HepG2 (cell line): ENCODE results near the gene XIST. TPM values are rescaled to one million over a fixed set of nuclear protein-coding genes. Genes with fewer than 3 reads are reported as not detected.

Experiments used
- PAWR ChIP-seq: sonication (generic); formaldehyde crosslinking; IDR thresholded peaks from 2 replicates; pipeline ENCODE4 v1.4.0; 2020; ENCODE audit warnings: missing genetic modification reagents, mild to moderate bottlenecking, borderline replicate concordance
- SP140L ChIP-seq: sonication (generic); formaldehyde crosslinking; IDR thresholded peaks from 2 replicates; pipeline ENCODE4 v1.4.0; 2020; ENCODE audit warnings: missing genetic modification reagents, borderline replicate concordance
- ZNF615 ChIP-seq: sonication (generic); formaldehyde crosslinking; IDR thresholded peaks from 2 replicates; pipeline ENCODE4 v1.5.0; 2020; ENCODE audit warnings: mild to moderate bottlenecking, missing genetic modification reagents, borderline replicate concordance
- polyA plus RNA-seq, 8 experiments: library from polyadenylated mRNA; depleted of rRNA in 3 of 8; stranded (reverse) in 7 of 8; unstranded in 1 of 8; fragments of >200 nt; fragmentation: Illumina TruSeq in 4 of 8; extraction: Trizol in 4 of 8; gene quantifications; 2 replicates each; pipeline versions ENCODE4 v1.2.1 to v1.2.3, GENCODE V29; 2011 to 2016; ENCODE audit warnings: low read depth in 4 of 8, missing spikeins in 1 of 8, mixed read lengths in 1 of 8; ENCODE audit not compliant: insufficient read depth in 1 of 8
- total RNA-seq, 5 experiments: library from RNA; depleted of rRNA; stranded (reverse); fragments of >200 nt; fragmentation: Illumina TruSeq; extraction: Trizol; gene quantifications; 2 replicates each; pipeline ENCODE4 v1.2.3, GENCODE V29; 2016; ENCODE audit warnings: low read depth in 1 of 5
- TF ChIP-seq, protein P1 (sequence below), 2 experiments: sonication (generic) in 1 of 2; formaldehyde crosslinking in 1 of 2; IDR thresholded peaks; 2 replicates each; pipeline versions ENCODE4 v1.5.1 to v1.6.1; 2011 to 2020; ENCODE audit warnings: borderline replicate concordance in 1 of 2, low read depth in 1 of 2, low read length in 1 of 2, mild to moderate bottlenecking in 1 of 2, missing genetic modification reagents in 1 of 2, moderate library complexity in 1 of 2
- TF ChIP-seq, protein P2 (sequence below), 2 experiments: fragments of 450-650 bp in 1 of 2; sonication (generic) in 1 of 2; formaldehyde crosslinking in 1 of 2; IDR thresholded peaks; 2 replicates each; pipeline versions ENCODE4 v1.6.1 to v1.8.0; 2016 to 2022; ENCODE audit warnings: antibody characterized with exemption in 1 of 2, mild to moderate bottlenecking in 1 of 2, missing genetic modification reagents in 1 of 2

Gene XIST
- total and polyA plus RNA-seq, 2 of the 13 experiments (the other 11 are each of a cell fraction or from before 2014, with no cell fraction given), result 0.02 to 0.26 TPM

DNA sequence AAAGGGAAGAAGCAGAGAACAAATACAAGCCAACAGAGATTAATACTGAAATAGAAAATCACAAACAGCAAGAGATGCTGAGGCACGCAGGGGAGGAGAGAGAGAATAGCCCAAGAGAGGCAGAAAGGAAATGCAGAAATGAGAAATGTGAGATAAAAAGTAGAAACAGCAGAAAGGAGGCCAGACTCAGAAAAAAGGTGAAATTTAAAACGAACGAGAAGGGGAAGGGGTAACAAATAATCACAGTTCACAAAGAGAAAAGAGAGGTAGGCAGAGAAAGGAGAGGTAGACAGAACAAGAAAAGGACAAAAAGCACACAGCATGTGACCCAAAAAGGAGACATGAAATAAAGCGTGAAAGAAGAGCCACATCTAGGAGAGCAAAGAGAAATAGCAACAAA, 25.1 kb downstream of the XIST start (continued):
- TF ChIP-seq ZNF615 (CRISPR knock-in tag) (no peak), SP140L (CRISPR knock-in tag) (no peak), PAWR (CRISPR knock-in tag) (no peak)
- TF ChIP-seq, protein P1, sequence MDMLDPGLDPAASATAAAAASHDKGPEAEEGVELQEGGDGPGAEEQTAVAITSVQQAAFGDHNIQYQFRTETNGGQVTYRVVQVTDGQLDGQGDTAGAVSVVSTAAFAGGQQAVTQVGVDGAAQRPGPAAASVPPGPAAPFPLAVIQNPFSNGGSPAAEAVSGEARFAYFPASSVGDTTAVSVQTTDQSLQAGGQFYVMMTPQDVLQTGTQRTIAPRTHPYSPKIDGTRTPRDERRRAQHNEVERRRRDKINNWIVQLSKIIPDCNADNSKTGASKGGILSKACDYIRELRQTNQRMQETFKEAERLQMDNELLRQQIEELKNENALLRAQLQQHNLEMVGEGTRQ (IDR thresholded peaks at IDR 0.05; ENCODE audit: low read depth, low read length), result no peak
- TF ChIP-seq, protein P1 (CRISPR knock-in tag; IDR thresholded peaks at IDR 0.05; ENCODE audit: borderline replicate concordance), result no peak
- TF ChIP-seq, protein P2, sequence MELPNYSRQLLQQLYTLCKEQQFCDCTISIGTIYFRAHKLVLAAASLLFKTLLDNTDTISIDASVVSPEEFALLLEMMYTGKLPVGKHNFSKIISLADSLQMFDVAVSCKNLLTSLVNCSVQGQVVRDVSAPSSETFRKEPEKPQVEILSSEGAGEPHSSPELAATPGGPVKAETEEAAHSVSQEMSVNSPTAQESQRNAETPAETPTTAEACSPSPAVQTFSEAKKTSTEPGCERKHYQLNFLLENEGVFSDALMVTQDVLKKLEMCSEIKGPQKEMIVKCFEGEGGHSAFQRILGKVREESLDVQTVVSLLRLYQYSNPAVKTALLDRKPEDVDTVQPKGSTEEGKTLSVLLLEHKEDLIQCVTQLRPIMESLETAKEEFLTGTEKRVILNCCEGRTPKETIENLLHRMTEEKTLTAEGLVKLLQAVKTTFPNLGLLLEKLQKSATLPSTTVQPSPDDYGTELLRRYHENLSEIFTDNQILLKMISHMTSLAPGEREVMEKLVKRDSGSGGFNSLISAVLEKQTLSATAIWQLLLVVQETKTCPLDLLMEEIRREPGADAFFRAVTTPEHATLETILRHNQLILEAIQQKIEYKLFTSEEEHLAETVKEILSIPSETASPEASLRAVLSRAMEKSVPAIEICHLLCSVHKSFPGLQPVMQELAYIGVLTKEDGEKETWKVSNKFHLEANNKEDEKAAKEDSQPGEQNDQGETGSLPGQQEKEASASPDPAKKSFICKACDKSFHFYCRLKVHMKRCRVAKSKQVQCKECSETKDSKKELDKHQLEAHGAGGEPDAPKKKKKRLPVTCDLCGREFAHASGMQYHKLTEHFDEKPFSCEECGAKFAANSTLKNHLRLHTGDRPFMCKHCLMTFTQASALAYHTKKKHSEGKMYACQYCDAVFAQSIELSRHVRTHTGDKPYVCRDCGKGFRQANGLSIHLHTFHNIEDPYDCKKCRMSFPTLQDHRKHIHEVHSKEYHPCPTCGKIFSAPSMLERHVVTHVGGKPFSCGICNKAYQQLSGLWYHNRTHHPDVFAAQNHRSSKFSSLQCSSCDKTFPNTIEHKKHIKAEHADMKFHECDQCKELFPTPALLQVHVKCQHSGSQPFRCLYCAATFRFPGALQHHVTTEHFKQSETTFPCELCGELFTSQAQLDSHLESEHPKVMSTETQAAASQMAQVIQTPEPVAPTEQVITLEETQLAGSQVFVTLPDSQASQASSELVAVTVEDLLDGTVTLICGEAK (IDR thresholded peaks at IDR 0.05), result no peak
- TF ChIP-seq, protein P2 (CRISPR knock-in tag; IDR thresholded peaks at IDR 0.05), result no peak
